GM03348 (cell line): ENCODE results near the gene MTMR6.
"Not testable (repeated sequence)": the region's sequence is repeated elsewhere in the genome, so short reads cannot be mapped to it uniquely, and the experiment has no call there.

Source experiments
- DNase-seq: peaks from one replicate; pipeline ENCODE4 v3.0.0; 2012; ENCODE audit warnings: low spot score

MTMR6 gene

GRCh38 chr13:25286969-25287961, at the start of gene MTMR6:
Gene MTMR6 (minus strand): TSS chr13:25287488. CDS start chr13:25287247, 241 bp downstream.
- peak; percentile 97 for DNase-seq

- peak; percentile 10 for DNase-seq
Observed at GRCh38 chr13:25335856-25336255, 48.6 kb upstream of the MTMR6 start.

GRCh38 chr13:25330541-25330940, 43.3 kb upstream of the MTMR6 start:
- DNase-seq = no peak

- DNase-seq = no peak
Observed at GRCh38 chr13:25329706-25330105, 42.4 kb upstream of the MTMR6 start.

GRCh38 chr13:25324100-25324499, 36.8 kb upstream of the MTMR6 start:
- DNase-seq = no peak

GRCh38 chr13:25319771-25320170, 32.5 kb upstream of the MTMR6 start:
- no peak for DNase-seq

GRCh38 chr13:25318946-25319345, 31.7 kb upstream of the MTMR6 start:
- DNase-seq = not testable (repeated sequence)

GRCh38 chr13:25310891-25311290, 23.6 kb upstream of the MTMR6 start:
- no peak for DNase-seq

GRCh38 chr13:25306671-25307464, 19.6 kb upstream of the MTMR6 start:
- DNase-seq = no peak

GRCh38 chr13:25302121-25302520, 14.8 kb upstream of the MTMR6 start:
- no peak for DNase-seq

- peak; percentile 96 for DNase-seq
Observed at GRCh38 chr13:25301347-25302113, 14.2 kb upstream of the MTMR6 start, which contains the start of gene NUP58. Gene NUP58 (plus strand): TSS chr13:25301625. CDS start chr13:25301774, 149 bp downstream.

- peak; percentile 47 for DNase-seq
Observed at GRCh38 chr13:25300861-25301346, 13.6 kb upstream of the MTMR6 start.

- DNase-seq = no peak
Observed at GRCh38 chr13:25295701-25296100, 8.4 kb upstream of the MTMR6 start.

- DNase-seq = no peak
Observed at GRCh38 chr13:25295228-25295627, 7.9 kb upstream of the MTMR6 start.

GRCh38 chr13:25292301-25292700, 5.0 kb upstream of the MTMR6 start:
- no peak for DNase-seq

- DNase-seq = no peak
Observed at GRCh38 chr13:25291691-25292090, 4.4 kb upstream of the MTMR6 start.

- no peak for DNase-seq
Observed at GRCh38 chr13:25288966-25289365, 1.7 kb upstream of the MTMR6 start.

- DNase-seq = peak; percentile 61
Observed at GRCh38 chr13:25286308-25286968, 850 bp downstream of the MTMR6 start.

- no peak for DNase-seq
Observed at GRCh38 chr13:25281935-25282332, 5.4 kb downstream of the MTMR6 start.

- no peak for DNase-seq
Observed at GRCh38 chr13:25281193-25281934, 5.9 kb downstream of the MTMR6 start.
